B cell (primary cell): ENCODE results near the gene NFILZ.

Source experiments
- CTCF ChIP-seq: fragments of 200-600 bp; IDR thresholded peaks from one replicate; pipeline ENCODE4 v1.8.0; 2022; ENCODE audit warnings: antibody characterized with exemption, mild to moderate bottlenecking
- EZH2 ChIP-seq: IDR thresholded peaks from 2 replicates; pipeline ENCODE4 v1.6.1; 2012; ENCODE audit warnings: borderline replicate concordance, low read depth, mild to moderate bottlenecking, moderate library complexity, low read length; ENCODE audit not compliant: insufficient read depth, poor library complexity, severe bottlenecking

DNA sequence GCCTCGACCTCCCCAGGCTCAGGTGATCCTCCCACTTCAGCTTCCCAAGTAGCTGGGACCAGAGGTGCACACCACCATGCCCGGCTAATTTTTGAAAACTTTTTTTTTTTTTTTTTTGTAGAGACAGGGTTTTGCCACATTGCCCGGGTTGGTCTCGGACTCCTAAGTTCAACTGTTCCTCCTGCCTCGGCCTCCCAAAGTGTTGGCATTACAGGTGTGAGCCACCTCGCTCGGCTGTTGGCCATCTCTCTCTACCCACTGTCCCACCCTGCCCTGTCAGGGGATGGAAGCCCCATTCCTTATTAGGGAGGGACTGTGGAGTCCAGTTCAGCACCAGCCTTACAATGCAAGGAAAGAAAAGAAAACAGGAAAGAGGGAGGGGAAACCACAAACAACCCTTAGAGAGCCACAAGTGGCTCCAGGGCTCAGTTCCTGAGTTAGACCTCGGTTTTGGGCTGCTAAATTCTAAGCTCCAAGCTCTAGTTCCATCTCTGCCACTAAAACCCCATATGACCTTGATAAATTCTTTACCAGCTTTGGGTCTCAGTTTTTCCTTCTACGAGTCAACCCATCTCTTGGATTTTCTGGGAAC lies 36.5 kb downstream of the NFILZ start:
- TF ChIP-seq CTCF, result no peak
- no peak for TF ChIP-seq EZH2
